Heart left ventricle (tissue), 13 donors: ENCODE data around the gene BOC.

ENCODE experiments used
- POLR2A ChIP-seq, 2 donors: fragments of 450-650 bp; IDR thresholded peaks; one replicate each; pipeline ENCODE4 v1.6.1; 2017; ENCODE audit warnings: antibody characterized with exemption in 2 of 2, mild to moderate bottlenecking in 2 of 2, moderate library complexity in 2 of 2
- TF ChIP-seq, protein P1 (sequence below), 12 donors: fragments of 200-600 bp; sonication (generic) in 4 of 12; IDR thresholded peaks; one replicate each; pipeline versions ENCODE4 v1.5.0 to v1.8.0; 2018 to 2022; ENCODE audit warnings: antibody characterized with exemption in 12 of 12, mild to moderate bottlenecking in 5 of 12
- donor health status: ischemic (EF 13 %, LVEDD 7.1; RV severe dilation, severe dysfunction).
- donor health status: DM: no; HTN: yes; CAD: no.
- donor health status: DM: no; HTN: no; CAD: no.
- donor health status: ischemic (EF 25% LVEDD 6.9; RV normal size, moderate dysfunction).
- donor health status: ischemic (EF 25% LVEDD 5.7; RV mildly dilated, moderate dysfunction).
- donor health status: ischemic (EF 35%, LVEDD 5.7; RV mildly dilated, moderate dysfunction).
- donor health status: nonischemic (EF 11% LVEDD 7.7; RV severe dilation, severe dysfunction).
- donor health status: DM: yes; HTN: yes; CAD: no.
- donor health status: PGD.
- donor health status: ischemic (EF 29% LVEDD 5.4; RV normal size, mild dysfunction).
- donor health status: nonischemic (EF 23%, LVEDD 6.1; RV moderate dilation, normal function).

GRCh38 chr3:113275583-113275928, 64.2 kb downstream of the BOC start:
- TF ChIP-seq, protein P1, sequence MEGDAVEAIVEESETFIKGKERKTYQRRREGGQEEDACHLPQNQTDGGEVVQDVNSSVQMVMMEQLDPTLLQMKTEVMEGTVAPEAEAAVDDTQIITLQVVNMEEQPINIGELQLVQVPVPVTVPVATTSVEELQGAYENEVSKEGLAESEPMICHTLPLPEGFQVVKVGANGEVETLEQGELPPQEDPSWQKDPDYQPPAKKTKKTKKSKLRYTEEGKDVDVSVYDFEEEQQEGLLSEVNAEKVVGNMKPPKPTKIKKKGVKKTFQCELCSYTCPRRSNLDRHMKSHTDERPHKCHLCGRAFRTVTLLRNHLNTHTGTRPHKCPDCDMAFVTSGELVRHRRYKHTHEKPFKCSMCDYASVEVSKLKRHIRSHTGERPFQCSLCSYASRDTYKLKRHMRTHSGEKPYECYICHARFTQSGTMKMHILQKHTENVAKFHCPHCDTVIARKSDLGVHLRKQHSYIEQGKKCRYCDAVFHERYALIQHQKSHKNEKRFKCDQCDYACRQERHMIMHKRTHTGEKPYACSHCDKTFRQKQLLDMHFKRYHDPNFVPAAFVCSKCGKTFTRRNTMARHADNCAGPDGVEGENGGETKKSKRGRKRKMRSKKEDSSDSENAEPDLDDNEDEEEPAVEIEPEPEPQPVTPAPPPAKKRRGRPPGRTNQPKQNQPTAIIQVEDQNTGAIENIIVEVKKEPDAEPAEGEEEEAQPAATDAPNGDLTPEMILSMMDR (IDR thresholded peaks at IDR 0.05): no peak
- no peak for TF ChIP-seq POLR2A (IDR thresholded peaks at IDR 0.05)
